Tibial nerve (tissue), 4 donors: Measurements from ENCODE around the gene SLIT1.

Source experiments
- CTCF ChIP-seq, 5 experiments: fragments of 200-600 bp in 3 of 5; fragments of 450-650 bp in 2 of 5; sonication (generic) in 3 of 5; IDR thresholded peaks; one replicate each; pipeline ENCODE4 v1.5.1; 2016 to 2019; ENCODE audit warnings: antibody characterized with exemption in 5 of 5, mild to moderate bottlenecking in 3 of 5, moderate library complexity in 2 of 5
- EP300 ChIP-seq, 2 donors: sonication (generic); formaldehyde crosslinking; IDR thresholded peaks; one replicate each; pipeline ENCODE4 v1.6.1; 2017; ENCODE audit warnings: antibody characterized with exemption in 2 of 2, mild to moderate bottlenecking in 1 of 2
- POLR2A ChIP-seq, 2 donors: fragments of 450-650 bp; IDR thresholded peaks; one replicate each; pipeline ENCODE4 v1.6.1; 2017; ENCODE audit warnings: antibody characterized with exemption in 2 of 2, mild to moderate bottlenecking in 2 of 2, moderate library complexity in 2 of 2

GRCh38 chr10:97144297-97144696, 41.5 kb downstream of the SLIT1 start:
- TF ChIP-seq CTCF (IDR thresholded peaks at IDR 0.05) (no peak), EP300 (IDR thresholded peaks at IDR 0.05) (no peak), POLR2A (IDR thresholded peaks at IDR 0.05) (no peak)
